Measurements from ENCODE around the gene XPO6.

XPO6 gene

GRCh38 chr16:28107232-28107631, 104.5 kb downstream of the XPO6 start:
- no peak for DNase-seq

DNA sequence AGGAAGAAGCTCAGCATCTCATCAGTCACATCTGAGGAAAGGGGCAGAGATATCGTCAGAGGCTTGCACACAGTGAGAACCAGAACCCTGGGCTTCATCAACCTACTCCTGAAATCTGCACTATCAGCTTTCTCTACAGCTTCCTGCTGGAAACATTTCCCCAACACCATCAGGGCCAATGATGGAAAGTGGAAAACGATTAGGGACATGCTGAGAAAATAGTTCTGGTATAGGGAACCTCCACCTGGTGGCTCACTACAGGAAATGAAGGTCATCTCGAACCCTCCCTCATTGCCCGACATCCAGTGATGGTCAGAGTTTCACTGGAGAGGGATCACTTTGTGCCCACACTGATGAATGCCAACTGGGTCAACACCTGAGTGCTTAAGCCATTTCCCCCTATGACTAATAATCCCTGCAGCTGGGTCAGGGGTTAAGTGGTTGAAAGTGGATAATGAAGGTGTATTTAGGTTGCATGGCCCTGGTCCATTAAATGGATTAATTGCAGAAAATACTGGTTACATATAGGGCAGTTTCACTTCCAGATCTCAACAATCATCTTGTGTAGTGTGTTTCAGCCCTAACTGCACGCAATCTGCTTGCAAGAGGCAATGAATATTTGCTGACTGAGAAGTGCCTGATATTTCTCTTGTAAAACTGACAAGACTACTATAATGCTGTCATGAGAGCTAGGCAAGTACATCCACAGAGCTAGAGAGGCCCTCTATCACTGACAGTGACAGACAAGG, 105.1 kb downstream of the XPO6 start:
- peak in 1 of 2 donors; percentile 12 for DNase-seq

DNA sequence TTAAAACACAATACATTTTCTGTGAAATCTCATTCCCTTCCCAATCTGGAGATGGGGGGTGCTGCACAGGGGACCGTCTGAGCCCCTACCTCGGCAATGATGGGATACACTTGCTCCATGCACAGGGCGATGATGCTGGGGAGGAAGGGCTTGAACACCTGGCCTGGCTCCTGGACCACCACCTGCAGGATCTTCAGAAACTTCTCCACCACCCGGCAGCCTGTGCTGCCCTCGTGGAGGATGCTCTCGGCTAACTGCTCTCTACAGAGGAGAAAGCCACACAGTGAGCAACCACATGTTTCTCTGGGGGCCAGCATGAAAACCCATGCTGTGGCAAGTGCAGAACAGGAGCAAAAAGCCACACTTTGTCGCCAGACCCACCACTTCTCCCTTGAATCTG, 105.8 kb downstream of the XPO6 start:
- DNase-seq = no peak

- no peak for DNase-seq
Observed at GRCh38 chr16:28105297-28105696, 106.5 kb downstream of the XPO6 start.

DNA sequence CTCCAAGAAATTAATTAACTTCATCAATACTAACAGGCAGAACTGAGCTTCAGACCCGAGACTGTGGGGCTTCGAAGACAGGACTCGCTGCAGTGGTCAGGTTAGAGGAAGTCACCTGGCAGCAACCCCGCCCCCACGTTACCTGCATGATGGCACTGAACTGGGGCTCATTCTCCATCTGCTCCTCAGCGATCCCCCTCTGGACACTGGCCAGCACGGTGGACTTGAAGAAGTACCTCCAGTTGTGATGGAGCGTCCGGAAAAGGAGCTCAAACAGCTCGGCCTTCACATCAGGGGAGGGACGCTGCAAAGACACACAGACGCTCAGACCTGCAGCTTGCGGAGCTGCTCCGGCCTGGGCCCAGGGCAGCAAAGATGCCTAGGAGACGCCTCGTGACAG, 107.4 kb downstream of the XPO6 start:
- DNase-seq = no peak

DNA sequence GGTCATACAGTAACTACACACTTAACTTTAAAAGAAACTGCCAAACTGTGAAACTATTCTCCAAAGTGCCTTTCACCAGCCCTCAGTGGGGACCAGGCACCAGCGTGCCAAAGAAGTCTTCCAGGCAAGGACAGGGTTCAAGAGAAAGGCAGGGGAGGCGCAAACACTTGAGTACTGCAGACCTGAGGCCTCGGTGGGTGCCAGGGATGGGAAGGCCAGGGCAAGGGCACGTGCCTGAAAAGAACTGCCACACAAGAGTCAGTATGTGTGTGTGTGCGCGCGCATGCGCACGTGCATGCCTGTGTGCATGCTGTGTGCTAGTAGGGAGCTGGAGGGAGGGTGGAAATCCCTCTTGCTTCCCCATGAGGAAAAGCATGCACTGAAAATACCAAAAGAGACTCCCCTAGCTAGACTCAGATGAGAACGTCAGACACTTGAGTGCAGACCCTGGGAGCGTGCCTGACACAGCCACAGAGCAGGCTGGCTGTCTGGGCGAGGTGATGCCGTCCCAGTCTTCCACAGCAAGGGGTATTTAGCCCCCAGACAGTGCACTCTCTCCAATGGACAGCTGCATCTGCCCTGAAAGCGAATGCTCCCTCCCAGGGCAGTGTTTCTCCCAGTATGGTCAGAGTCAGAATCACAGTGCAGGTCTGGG, 108.1 kb downstream of the XPO6 start:
- DNase-seq = no peak

DNA sequence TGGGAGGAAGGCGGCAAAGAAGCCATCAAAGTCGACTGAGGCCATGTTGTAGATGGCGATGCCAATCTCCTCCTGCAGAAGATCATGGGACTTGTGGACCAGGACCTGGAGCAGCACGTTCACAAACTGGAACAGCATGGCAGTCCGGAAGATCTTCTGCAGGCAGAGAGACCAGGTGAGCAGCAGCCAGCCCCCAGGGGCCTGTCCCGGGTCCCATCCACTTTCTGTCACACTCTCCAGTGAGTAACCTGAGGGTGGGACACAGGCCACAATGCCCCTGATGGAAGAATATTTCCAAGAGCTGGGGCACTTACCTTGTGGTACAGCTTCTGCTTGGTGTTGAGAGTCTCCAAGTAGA, 110.3 kb downstream of the XPO6 start:
- no peak for DNase-seq

DNA sequence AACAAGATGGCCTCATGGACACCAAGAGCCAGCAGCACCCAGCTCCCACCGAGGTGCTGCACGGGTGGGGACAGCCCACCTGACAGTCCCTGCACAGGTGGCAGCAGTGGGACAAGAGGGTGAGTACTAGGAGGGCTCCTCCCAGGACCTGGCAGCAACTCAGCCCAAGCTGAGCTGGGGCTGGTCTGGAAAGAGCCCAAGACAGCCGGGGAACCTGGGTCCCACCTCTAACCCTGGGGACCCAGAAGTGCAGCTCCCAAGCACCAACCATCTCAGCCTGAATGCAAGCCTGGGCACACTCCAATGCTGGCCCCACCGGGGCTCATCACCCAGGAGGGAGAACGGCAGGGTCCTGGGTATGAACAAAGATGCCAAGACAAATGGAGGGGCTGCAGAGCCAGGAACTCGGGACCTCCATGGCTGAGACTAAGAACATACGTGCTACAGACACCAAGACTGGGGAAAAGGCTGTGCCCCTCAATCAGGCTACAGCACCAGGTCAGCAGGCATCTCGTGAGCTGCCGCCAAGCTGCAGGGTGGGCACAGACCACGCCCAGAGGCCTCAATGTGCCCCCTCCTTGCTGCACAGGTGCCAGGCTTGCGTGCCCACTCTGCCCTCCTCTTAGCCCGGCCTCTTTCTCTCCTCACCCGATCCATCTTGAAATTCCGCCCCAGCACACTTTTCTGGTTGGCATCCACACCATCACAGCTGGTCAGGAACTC, 110.8 kb downstream of the XPO6 start:
- no peak for DNase-seq

GRCh38 chr16:28098959-28099945, 112.5 kb downstream of the XPO6 start:
- no peak for DNase-seq

DNA sequence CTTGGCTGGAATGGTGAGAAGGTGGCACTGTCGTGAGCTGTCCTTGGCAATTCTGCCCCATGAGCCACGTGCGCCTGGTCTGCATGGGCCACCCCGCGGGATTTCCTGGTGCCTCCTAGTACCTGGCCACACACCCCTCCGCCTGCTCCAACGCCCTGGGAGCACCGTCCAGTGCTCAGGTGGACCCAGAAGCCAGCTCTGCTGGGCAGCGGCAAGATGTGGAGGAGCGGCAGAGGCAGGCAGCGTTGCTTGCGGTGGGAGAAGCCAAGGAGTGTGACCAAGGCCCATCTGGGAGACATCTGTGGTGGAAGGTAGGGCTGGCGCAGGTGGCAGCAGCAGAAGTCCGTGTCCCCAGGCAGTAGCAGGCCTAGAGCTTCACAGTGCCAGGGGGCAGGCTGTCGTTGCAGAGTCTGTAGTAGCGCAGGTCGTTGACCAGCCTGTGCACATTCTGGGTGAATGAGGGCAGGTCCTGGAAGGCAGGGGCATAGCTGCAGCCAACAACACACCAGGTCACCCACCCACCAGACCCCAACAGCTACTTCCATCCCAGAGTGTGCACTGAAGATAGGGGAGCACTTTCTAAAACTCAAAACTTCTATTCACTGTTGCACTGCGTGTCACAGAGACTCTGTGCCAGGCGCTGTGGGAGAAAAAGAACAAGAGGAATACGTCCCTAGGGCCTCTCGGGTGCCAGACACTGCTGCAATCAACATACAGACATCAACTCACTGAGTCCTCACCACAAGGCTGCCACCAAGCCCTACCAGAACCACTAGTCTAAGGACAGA, 113.4 kb downstream of the XPO6 start:
- no peak for DNase-seq

- DNase-seq = no peak
Observed at GRCh38 chr16:28096983-28097899, 114.5 kb downstream of the XPO6 start.

- DNase-seq = no peak
Observed at GRCh38 chr16:28093385-28093725, 118.4 kb downstream of the XPO6 start.

- no peak for DNase-seq
Observed at GRCh38 chr16:28092721-28093384, 118.9 kb downstream of the XPO6 start.

GRCh38 chr16:28091656-28092055, 120.1 kb downstream of the XPO6 start:
- DNase-seq = no peak

- DNase-seq = no peak
Observed at GRCh38 chr16:28090646-28091377, 121.0 kb downstream of the XPO6 start.

DNA sequence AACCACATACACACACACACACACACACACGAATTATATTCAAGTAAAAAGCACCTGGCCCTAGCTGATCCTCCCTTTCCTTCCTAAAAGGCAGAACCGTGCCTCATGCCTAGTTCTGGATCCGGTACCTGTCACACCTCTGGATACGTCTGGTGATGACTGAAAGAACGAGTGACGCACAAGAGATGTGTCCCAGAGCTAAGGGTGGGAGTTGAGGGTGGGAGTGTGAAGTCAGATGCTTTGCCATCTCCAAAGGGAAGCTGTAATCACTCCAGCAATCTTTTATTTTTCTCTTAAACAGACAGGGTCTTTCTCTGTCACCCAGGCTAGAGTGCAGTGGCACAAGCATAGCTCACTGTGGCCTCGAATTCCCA, 121.8 kb downstream of the XPO6 start:
- no peak for DNase-seq

DNA sequence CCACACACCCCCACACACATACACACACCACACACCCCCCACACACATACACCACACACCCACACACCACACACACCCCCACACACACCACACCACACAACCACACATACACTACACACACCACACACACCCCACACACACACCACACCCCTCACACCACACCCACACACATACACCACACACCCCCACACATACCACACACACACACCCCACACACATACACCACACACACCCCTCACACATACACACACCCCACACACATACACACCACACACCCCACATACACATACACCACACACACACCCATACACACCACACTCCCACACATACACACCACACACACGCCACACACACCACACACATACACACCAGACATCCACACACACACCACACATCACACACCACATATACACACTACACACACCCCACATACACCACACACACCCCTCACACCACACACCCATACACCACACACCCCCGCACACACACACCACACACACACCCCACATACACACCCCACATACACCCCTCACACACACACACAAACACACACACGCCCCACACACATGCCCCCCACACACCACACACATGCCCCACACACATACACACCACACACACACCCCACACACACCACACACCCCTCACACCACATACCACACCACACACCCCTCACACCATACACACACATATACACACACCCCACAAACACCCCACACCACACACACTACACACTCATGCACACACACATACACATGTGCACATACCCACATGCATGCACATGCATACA, 122.4 kb downstream of the XPO6 start:
- no peak for DNase-seq

DNA sequence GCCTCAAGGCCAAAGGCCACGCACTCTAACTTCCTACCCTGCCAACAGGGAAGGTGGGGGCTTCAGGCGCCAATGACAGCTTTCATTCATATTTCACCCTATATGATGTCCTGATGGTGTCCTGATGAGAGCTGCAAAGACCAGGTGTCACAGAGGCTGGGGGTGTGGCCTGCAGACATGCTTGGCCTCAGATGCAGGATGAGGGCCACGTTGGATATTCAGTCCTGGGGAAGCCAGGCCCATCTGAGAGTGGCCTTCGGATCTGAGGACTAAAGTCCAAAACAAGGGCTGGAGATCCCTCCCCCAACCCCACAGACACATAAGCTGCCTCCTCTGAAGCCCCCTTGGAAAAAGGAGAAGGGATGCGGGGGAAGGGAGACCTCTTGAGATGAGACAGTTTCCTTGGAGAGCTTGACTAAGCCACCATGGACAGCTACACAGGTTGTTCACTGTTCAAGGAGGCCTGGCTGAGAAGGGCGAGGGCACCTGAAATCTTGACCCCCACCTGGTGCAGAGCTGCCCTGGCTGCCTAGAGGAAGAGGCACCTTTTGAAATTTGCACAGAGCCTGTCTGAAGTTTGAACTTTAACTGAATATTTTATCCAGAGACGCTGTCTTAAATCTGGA, 124.0 kb downstream of the XPO6 start:
- no peak for DNase-seq

Measured in inflammatory macrophage (primary cell).